ENCODE results near the gene NOXA1. TPM values are rescaled to one million over a fixed set of nuclear protein-coding genes. Genes with fewer than 3 reads are reported as not detected.

The NOXA1 gene
- total and polyA plus RNA-seq, 9 of the 15 experiments (the other 6 are each of a cell fraction or from before 2014, with no cell fraction given): 0.07 to 1.2 (median 0.20) TPM; not detected in 4

DNA sequence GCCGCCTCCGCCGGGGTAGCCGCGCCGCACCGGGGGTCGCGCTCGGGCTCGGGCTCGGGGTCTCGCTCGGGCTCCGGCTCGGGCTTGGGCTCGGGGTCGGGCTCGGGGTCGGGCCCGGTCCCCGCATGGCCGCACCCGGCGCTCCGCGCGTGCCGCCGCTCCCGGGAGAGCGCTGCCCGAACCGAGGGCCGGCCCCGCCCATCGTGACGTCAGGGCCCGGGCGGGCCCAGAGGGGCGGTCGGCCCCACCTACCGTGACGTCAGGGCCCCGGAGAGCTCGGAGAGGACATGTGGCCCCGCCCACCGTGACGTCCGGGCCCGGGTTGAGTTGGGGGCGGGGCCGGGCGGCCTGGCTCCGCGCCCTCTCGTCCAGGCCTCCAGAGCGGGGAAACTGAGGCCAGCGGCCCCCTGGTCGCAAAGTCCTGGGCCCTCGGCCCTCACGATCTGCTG is 36.0 kb downstream of the NOXA1 start, which contains the start of gene NSMF (continued):
- peak; percentile 67; the same call in 1 of the 2 replicates for TF ChIP-seq KLF13 (tag; IDR thresholded peaks at IDR 0.05; ENCODE audit: borderline replicate concordance, low read depth)
- TF ChIP-seq BCL6 (CRISPR knock-in tag; IDR thresholded peaks at IDR 0.05): no peak
- TF ChIP-seq ZZZ3 (IDR thresholded peaks at IDR 0.05): no peak
- TF ChIP-seq SIX5 (IDR thresholded peaks at IDR 0.05; ENCODE audit: borderline replicate concordance in 1 of 2, insufficient read depth in 1 of 2, low read depth in 1 of 2, low read length in 2 of 2): no peak
- TF ChIP-seq ZKSCAN3 (CRISPR knock-in tag; IDR thresholded peaks at IDR 0.05): no peak
- no peak for TF ChIP-seq ZNF384 (IDR thresholded peaks at IDR 0.05; ENCODE audit: low read depth, low read length)
- TF ChIP-seq ZNF444 (CRISPR knock-in tag; IDR thresholded peaks at IDR 0.05): no peak
- TF ChIP-seq ETV6 (IDR thresholded peaks at IDR 0.05; ENCODE audit: borderline replicate concordance in 1 of 2, low read depth in 2 of 2, low read length in 1 of 2): no peak
- TF ChIP-seq ETV6 (CRISPR knock-in tag; IDR thresholded peaks at IDR 0.05; ENCODE audit: borderline replicate concordance): no peak
- no peak for TF ChIP-seq RHOXF2B (CRISPR knock-in tag; conservative IDR thresholded peaks at IDR 0.05)
- TF ChIP-seq POLR3A (IDR thresholded peaks at IDR 0.05; ENCODE audit: borderline replicate concordance, extremely low read depth, insufficient read depth, insufficient read length): no peak
- TF ChIP-seq MECOM (CRISPR knock-in tag; IDR thresholded peaks at IDR 0.05): no peak
- no peak for TF ChIP-seq COPS2 (conservative IDR thresholded peaks at IDR 0.05)
- no peak for TF ChIP-seq SMARCB1 (IDR thresholded peaks at IDR 0.05; ENCODE audit: insufficient read length, low read depth)
- TF ChIP-seq ZNF79 (CRISPR knock-in tag; IDR thresholded peaks at IDR 0.05; ENCODE audit: low read depth): no peak
- TF ChIP-seq ZKSCAN8 (CRISPR knock-in tag; IDR thresholded peaks at IDR 0.05): no peak
- no peak for TF ChIP-seq MIER1 (IDR thresholded peaks at IDR 0.05; ENCODE audit: low read depth)
- no peak for TF ChIP-seq SIN3A (IDR thresholded peaks at IDR 0.05; ENCODE audit: borderline replicate concordance in 2 of 2, control insufficient read depth in 1 of 2, low read depth in 2 of 2, low read length in 2 of 2)
- TF ChIP-seq FOXJ3 (CRISPR knock-in tag; IDR thresholded peaks at IDR 0.05): no peak
- TF ChIP-seq, protein P1, sequence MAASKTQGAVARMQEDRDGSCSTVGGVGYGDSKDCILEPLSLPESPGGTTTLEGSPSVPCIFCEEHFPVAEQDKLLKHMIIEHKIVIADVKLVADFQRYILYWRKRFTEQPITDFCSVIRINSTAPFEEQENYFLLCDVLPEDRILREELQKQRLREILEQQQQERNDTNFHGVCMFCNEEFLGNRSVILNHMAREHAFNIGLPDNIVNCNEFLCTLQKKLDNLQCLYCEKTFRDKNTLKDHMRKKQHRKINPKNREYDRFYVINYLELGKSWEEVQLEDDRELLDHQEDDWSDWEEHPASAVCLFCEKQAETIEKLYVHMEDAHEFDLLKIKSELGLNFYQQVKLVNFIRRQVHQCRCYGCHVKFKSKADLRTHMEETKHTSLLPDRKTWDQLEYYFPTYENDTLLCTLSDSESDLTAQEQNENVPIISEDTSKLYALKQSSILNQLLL (CRISPR knock-in tag; IDR thresholded peaks at IDR 0.05; ENCODE audit: borderline replicate concordance): no peak
- TF ChIP-seq, protein P2, sequence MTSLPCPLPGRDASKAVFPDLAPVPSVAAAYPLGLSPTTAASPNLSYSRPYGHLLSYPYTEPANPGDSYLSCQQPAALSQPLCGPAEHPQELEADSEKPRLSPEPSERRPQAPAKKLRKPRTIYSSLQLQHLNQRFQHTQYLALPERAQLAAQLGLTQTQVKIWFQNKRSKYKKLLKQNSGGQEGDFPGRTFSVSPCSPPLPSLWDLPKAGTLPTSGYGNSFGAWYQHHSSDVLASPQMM (CRISPR knock-in tag; IDR thresholded peaks at IDR 0.05): no peak
- TF ChIP-seq, protein P3, sequence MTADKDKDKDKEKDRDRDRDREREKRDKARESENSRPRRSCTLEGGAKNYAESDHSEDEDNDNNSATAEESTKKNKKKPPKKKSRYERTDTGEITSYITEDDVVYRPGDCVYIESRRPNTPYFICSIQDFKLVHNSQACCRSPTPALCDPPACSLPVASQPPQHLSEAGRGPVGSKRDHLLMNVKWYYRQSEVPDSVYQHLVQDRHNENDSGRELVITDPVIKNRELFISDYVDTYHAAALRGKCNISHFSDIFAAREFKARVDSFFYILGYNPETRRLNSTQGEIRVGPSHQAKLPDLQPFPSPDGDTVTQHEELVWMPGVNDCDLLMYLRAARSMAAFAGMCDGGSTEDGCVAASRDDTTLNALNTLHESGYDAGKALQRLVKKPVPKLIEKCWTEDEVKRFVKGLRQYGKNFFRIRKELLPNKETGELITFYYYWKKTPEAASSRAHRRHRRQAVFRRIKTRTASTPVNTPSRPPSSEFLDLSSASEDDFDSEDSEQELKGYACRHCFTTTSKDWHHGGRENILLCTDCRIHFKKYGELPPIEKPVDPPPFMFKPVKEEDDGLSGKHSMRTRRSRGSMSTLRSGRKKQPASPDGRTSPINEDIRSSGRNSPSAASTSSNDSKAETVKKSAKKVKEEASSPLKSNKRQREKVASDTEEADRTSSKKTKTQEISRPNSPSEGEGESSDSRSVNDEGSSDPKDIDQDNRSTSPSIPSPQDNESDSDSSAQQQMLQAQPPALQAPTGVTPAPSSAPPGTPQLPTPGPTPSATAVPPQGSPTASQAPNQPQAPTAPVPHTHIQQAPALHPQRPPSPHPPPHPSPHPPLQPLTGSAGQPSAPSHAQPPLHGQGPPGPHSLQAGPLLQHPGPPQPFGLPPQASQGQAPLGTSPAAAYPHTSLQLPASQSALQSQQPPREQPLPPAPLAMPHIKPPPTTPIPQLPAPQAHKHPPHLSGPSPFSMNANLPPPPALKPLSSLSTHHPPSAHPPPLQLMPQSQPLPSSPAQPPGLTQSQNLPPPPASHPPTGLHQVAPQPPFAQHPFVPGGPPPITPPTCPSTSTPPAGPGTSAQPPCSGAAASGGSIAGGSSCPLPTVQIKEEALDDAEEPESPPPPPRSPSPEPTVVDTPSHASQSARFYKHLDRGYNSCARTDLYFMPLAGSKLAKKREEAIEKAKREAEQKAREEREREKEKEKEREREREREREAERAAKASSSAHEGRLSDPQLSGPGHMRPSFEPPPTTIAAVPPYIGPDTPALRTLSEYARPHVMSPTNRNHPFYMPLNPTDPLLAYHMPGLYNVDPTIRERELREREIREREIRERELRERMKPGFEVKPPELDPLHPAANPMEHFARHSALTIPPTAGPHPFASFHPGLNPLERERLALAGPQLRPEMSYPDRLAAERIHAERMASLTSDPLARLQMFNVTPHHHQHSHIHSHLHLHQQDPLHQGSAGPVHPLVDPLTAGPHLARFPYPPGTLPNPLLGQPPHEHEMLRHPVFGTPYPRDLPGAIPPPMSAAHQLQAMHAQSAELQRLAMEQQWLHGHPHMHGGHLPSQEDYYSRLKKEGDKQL (CRISPR knock-in tag; IDR thresholded peaks at IDR 0.05; ENCODE audit: borderline replicate concordance): no peak
